HG03442 (cell line): Measurements from ENCODE around the gene VPS18.
A peak's percentile ranks its signal among the peaks of the same experiment; 100 is the strongest.

Experiments used
- ATAC-seq: cut with Tn5 transposase; IDR thresholded peaks from one replicate; pipeline ENCODE4 v1.9.1; 2021; ENCODE audit warnings: mild to moderate bottlenecking, moderate library complexity; ENCODE audit not compliant: unreplicated experiment

The VPS18 gene

GRCh38 chr15:40934457-40934856 lies 40.2 kb downstream of the VPS18 start:
- no peak for ATAC-seq

GRCh38 chr15:40936234-40936708 lies 42.0 kb downstream of the VPS18 start:
- ATAC-seq: no peak

GRCh38 chr15:40936709-40937666 lies 42.7 kb downstream of the VPS18 start:
- no peak for ATAC-seq

- ATAC-seq: no peak
Measured at GRCh38 chr15:40937762-40938535, 43.7 kb downstream of the VPS18 start.

- ATAC-seq: no peak
Measured at GRCh38 chr15:40938536-40938870, 44.3 kb downstream of the VPS18 start.

- ATAC-seq: no peak
Measured at GRCh38 chr15:40940296-40940801, 46.1 kb downstream of the VPS18 start.

- no peak for ATAC-seq
Measured at GRCh38 chr15:40941068-40941527, 46.8 kb downstream of the VPS18 start.

- peak; percentile 69 for ATAC-seq
Measured at GRCh38 chr15:40941528-40942336, 47.5 kb downstream of the VPS18 start.

- no peak for ATAC-seq
Measured at GRCh38 chr15:40942337-40942854, 48.1 kb downstream of the VPS18 start.

- ATAC-seq: no peak
Measured at GRCh38 chr15:40942878-40943277, 48.6 kb downstream of the VPS18 start.

GRCh38 chr15:40943764-40944365 lies 49.6 kb downstream of the VPS18 start:
- no peak for ATAC-seq

GRCh38 chr15:40944510-40945296 lies 50.5 kb downstream of the VPS18 start:
- ATAC-seq: no peak

- no peak for ATAC-seq
Measured at GRCh38 chr15:40948706-40949473, 54.6 kb downstream of the VPS18 start.

- ATAC-seq: no peak
Measured at GRCh38 chr15:40949756-40950207, 55.5 kb downstream of the VPS18 start.

- no peak for ATAC-seq
Measured at GRCh38 chr15:40951764-40952163, 57.5 kb downstream of the VPS18 start.

GRCh38 chr15:40952301-40952900 lies 58.2 kb downstream of the VPS18 start:
- ATAC-seq: no peak

- ATAC-seq: peak; percentile 91
Measured at GRCh38 chr15:40952901-40953712, 58.9 kb downstream of the VPS18 start, which contains the start of gene CHAC1. CHAC1 (plus strand) TSS chr15:40953471; CDS start chr15:40953584, 113 bp downstream.
